Measurements from ENCODE around the gene ACVR1B.

DNA sequence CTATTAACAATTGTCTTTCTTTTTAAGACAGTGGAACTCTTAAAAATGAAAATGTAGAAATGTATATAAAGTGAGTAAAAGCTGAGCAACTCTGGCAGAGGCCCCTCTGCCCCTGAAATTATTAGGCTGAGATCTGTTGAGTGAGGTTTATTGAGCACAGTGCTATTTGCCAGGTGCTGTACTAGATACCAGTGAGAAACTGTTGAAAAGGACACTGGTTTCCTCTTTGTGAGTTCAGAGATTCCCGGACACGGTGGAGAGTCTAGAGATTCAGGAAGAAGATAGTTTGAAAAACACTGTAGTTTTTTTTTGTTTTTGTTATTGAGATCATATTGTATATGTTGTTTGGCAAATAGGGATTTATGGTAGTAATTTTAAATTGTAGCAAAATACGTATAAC lies 11.2 kb downstream of the ACVR1B start:
- TF ChIP-seq EZH2 (optimal IDR thresholded peaks at IDR 0.05; ENCODE audit: low read depth, low read length) = no peak
- no peak for TF ChIP-seq CTCF (IDR thresholded peaks at IDR 0.05; ENCODE audit: low read length)

Measured in MM.1S (cell line).